Fibroblast of pulmonary artery (primary cell): ENCODE data around the gene SYNE1.

Experiments
- DNase-seq: peaks from one replicate; pipeline ENCODE4 v3.0.0-alpha.2; 2010; ENCODE audit warnings: low read depth
- H3K4me3 ChIP-seq: replicated peaks from 2 replicates; pipeline ENCODE4 v1.5.1; 2011; ENCODE audit warnings: low read depth, mild to moderate bottlenecking, control low read depth, low read length, moderate library complexity
- CTCF ChIP-seq: IDR thresholded peaks from 2 replicates; pipeline ENCODE4 v1.5.1; 2011; ENCODE audit warnings: mild to moderate bottlenecking, control low read depth, low read length, inconsistent platforms; ENCODE audit errors: missing control alignments

The SYNE1 gene

DNA sequence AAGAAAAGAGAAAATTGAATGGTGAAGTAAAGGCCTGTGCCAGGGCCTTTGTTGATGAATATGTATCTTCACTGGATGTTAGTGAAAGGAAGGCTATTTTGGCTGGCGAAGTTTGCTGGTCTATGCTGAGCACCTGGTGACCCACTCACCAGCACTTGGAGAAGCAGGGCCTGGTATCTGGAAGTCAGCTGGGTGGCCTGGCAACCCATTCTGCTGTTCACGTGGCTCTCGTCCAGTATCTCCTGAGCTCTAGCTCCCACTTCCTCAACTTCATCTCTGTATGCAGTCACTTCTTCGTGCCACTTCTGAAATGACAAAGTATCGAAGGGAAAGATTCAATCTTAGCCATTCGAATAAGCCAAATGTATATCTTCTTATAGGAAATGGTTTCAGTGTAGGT lies 283.7 kb downstream of the SYNE1 start:
- DNase-seq = no peak
- no peak for TF ChIP-seq CTCF
- no peak overlapping the region for H3K4me3 ChIP-seq

- no peak for DNase-seq
- H3K4me3 ChIP-seq = no peak overlapping the region
- no peak for TF ChIP-seq CTCF
These were observed 285.4 kb downstream of the SYNE1 start for GRCh38 chr6:152351742-152352141.

DNA sequence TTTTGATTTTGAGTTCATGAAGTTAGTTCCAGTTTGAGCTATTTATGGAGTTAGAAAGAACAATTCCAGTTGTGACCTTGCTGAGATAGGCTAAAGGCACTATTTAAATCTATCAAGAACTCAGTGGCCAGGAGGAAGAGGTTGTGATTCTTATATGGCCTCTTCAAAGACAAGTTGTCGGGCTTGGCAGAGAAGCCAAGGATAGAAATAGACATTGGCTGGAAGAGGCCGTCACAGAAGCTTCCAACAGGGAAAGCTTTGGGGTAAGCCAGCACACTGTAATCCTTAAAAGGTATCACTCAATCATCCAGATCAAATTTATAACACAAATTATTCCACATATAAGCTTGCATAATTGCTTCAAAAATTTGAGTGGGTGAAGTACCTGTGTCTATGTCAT lies 286.1 kb downstream of the SYNE1 start:
- H3K4me3 ChIP-seq = no peak overlapping the region
- TF ChIP-seq CTCF = no peak
- DNase-seq = no peak

GRCh38 chr6:152348116-152348515 lies 289.0 kb downstream of the SYNE1 start:
- no peak overlapping the region for H3K4me3 ChIP-seq
- no peak for TF ChIP-seq CTCF
- no peak for DNase-seq

DNA sequence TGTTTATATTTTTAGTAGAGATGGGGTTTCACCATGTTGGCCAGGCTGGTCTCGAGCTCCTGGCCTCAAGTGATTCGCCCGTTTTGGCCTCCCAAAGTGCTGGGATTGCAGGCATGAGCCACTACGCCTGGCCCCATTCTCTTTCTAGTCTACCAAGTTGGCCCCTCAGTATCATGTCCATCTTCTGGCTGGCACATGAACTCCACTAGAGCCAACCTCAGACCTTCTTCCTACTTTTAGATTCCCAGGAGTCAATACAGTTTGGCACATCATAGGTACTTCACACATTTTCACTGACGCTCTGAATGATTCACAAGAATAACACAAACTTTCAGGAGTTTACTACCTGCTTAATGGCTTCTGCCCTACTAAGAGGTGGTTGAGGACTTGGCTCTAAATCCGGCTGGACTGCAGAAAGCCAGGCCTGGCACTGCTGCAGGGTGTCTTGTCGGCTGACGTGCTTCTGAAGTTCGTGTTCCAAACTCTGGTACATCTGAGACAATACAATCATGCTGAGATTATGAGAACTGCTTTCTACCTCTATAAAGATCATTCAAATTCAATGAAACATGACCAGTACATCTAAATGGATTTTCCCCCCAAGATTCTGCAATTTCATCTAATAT lies 293.3 kb downstream of the SYNE1 start:
- no peak for TF ChIP-seq CTCF
- no peak for DNase-seq

DNA sequence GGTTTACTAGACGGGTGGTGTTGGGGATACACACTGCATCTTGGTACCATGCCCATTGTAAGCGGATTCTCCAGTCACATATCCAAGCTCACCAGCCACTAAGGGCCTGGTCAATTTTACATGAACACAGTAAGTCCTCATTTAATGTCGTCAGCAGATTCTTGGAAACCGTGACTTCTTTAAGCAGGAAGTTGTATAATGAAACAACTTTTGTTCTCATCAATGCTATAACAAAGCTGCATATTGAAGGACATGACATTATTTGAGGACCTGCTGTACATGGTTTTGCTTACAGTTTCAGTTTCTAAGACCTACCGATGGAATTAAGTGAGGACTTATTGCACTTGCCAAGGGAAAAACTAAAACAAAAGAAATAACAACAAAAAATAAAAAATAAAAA lies 295.6 kb downstream of the SYNE1 start:
- DNase-seq = no peak
- H3K4me3 ChIP-seq = no peak overlapping the region
- TF ChIP-seq CTCF = no peak

More for the DNA sequence above, 293.3 kb downstream of the SYNE1 start:
- H3K4me3 ChIP-seq = no peak overlapping the region
